Activated CD8-positive, alpha-beta memory T cell treated with anti-CD3 and anti-CD28 coated beads for 36 hours (primary cell): ENCODE measurements around the gene NMNAT3. TPM values are rescaled to one million over a fixed set of nuclear protein-coding genes. Genes with fewer than 3 reads are reported as not detected.

Source experiments
- CTCF ChIA-PET: fragments of 350-600 bp; sonication (Branson Sonifier 250); formaldehyde crosslinking; loops from one replicate; lab custom pipeline; 2021; ENCODE audit warnings: antibody characterized with exemption; lab: Charles Lee
- POLR2A ChIA-PET: fragments of 350-600 bp; sonication (Branson Sonifier 250); formaldehyde crosslinking; loops from one replicate; lab custom pipeline; 2021; ENCODE audit warnings: antibody characterized with exemption; lab: Charles Lee
- total RNA-seq, 2 experiments: library from RNA; stranded (reverse); gene quantifications; one replicate each; pipeline ENCODE4 v1.2.3, GENCODE V29; 2021

NMNAT3 gene
- total RNA-seq, 2 experiments from 2014 or later: 1.6 to 2.0 TPM

DNA sequence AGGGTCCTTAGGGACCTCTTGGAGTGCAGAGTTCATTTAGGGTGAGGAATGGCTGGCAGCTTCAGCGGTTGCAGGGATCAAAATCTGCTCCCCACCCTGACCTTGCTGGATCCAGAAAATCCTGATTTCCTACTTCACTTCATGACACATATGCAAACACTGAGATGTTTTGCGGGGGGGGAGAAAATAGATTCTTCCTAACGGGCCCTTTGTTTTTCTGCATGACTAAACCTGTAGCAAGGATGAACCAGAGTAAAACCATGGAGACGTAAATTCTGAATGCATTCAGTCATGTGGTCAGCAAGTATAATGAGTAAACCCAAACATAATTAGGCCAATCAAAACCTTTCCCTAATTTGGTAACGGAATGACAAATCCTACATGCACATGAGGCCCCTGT lies 118.2 kb downstream of the NMNAT3 start:
- CTCF ChIA-PET: no interaction called here
- POLR2A ChIA-PET: no interaction called here

DNA sequence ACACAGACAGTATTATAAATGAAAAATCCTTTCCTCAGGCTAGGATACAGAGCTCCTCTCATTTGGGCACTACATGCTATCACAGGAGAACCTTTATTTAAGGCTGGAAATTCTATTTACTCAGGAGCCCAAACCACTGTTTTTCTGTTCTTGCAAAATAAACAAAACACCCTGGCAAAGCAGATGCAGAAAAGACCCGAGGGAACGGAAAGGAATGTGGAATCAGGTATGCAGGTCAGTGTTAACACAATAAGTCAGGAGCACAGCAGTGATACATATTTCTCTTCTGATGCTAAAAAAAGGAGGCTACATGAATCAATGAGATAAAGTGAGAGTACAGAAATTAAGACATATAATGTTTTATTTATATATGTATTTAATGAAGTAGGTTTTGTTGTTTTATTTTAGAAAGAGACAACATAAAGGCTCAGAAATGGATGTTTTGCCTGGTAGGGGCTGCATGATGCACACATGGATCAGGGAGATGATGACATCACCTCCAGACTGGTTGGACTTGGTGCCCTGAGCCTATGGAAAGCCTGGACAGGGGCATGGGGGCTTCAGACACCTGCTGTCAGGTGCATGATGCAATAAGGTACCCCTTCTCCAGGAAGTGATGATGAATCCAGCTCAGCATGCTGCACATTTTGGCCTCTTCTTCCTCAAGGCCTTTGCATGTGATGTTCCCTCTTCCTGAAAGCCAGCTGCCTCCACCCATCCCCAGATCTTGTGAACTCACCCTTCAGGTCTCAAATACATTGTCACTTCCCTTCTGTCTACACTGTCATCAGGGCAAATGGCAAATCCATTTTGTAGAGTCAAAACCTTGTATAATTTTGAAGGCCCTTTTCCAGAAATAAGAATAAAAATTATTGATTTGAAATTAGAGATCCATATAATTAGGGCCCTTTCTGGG lies 119.2 kb downstream of the NMNAT3 start:
- POLR2A ChIA-PET: no interaction called here
- CTCF ChIA-PET: no interaction called here

DNA sequence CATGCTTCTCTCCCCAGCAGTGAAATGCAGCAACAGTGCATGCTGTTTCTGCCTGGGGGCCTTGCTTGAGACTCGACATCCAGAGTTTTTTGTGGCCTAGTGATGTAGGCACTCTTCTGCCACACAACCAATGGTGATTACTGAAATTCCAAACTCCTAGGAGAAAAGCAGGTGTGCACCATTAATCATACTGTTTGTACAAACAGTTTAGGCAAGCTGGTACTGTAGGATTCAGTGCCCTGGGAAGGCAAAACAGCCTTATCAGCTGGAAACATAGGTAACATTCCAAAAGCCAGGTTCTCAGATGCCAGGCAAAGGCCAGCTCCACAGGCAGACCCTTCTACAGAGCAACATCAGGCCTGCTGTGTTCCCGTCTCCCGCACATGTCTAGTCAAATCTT lies 120.7 kb downstream of the NMNAT3 start:
- POLR2A ChIA-PET: no interaction called here
- CTCF ChIA-PET: no interaction called here

DNA sequence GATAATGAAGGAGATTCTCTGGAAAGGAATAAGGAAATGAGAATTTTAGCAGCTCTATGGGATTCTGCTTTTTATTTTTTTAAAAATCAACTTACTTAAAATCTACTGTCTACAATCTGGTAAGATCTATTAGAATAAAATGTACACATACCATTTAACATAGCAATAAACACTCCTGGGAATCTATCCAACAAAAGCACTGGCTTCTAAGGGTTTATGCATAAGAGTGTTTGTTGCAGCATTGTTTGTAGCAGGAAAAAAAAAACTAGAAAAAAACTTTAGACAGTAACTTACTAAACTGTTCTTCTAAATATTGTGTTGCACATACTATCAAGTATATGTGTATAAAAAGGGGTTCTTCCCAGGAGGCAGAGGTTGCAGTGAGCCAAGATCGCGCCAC lies 122.5 kb downstream of the NMNAT3 start:
- ChIA-PET CTCF (no interaction called here), POLR2A (no interaction called here)

DNA sequence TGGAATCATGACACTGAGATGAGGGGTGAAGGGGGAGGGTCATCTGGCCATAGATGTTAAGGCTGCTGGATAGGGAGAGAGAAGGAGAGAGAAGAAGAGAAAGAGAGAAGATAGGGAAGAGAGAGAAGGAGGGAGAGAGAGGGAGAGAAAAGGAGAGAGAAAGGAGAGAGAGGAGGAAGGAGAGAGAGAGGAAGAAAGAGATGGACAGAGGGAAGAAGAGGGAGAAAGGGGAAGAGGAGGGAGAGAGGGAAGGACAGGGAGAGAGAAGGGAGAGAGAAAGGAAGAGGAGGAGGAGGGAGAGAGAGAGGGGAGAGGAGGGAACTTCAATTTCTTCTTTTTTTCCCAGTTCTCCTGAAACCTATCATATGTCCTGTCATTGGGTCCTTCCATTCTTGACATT lies 123.1 kb downstream of the NMNAT3 start:
- ChIA-PET CTCF (no interaction called here), POLR2A (no interaction called here)

DNA sequence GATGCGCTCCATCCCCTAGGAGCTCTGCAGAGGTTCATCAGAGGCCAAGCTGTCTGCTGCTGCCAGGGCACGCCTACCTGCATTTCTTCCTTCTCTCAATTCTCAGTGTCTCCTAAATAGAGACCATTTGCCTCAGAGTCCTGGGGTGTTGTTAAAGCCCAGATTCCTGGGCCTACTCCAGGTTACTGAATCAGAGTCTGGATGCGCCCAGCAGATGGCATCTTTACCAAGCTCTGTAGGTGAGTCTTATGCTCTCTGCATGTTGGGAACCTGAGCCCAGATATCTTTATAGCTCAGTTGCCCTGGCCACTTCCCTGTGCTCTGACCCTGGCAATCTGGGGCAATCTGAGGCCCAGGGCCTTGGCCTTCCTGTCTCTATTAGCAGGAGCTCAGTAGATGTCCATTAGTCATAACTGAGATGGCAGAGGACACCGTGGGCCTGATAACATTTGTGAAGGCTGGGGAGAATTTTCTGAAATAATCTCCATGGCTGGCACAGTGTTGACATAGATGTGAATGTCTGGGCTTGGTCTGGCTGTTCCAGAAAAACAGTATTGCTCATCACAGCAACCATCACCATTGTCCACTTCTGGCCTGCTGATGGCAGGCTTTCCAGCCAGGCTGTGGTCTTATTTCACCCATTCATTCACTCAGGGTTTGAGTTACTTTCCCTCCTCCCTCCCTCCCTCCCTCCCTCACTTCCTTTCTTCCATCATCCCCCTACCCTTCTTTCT lies 125.0 kb downstream of the NMNAT3 start:
- ChIA-PET CTCF (no interaction called here), POLR2A (no interaction called here)

DNA sequence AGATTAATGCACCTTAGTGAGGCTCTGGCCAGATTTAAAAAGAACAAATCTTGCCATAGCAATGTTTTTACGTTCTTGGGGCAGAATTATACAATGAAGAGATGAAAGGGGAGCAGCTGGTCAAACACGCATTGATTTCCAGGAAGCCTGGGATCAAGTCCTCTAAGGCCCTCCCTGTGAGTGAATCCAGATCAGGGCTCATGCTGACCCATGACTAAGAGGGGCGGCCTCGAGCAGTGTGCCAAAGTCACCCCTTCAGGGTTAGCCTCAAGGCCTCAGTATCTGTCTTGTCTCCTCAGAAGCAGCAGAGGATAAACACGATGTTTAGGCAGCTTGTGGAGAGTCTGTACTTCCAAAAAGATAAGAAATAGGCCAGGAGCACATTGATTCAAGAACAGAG lies 129.0 kb downstream of the NMNAT3 start:
- CTCF ChIA-PET: interaction anchor here (0.6 kb wide), 1 partner anchor 121 kb away, joined by 4 read pairs; no protein-coding TSS in a partner anchor
- POLR2A ChIA-PET: no interaction called here

DNA sequence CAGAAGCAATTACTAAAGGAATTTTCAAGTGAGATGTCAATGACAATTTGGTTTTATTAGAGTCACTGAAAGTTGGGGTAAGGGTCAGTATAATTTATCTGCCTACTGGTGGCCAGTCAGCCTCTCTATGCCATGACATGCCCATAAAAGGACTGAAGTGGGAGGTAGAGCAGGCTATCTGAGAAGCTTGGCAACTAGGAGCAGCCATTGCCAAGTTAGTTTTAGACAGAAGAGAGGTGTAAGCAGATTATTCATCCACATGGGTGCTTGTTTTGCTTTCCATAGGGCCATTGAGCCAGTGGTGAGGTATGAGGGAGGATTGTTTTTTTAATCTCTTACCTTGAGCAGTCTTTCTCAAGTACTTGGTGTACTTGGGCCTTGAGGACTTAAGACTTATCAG lies 130.1 kb downstream of the NMNAT3 start:
- CTCF ChIA-PET: no interaction called here
- POLR2A ChIA-PET: no interaction called here

DNA sequence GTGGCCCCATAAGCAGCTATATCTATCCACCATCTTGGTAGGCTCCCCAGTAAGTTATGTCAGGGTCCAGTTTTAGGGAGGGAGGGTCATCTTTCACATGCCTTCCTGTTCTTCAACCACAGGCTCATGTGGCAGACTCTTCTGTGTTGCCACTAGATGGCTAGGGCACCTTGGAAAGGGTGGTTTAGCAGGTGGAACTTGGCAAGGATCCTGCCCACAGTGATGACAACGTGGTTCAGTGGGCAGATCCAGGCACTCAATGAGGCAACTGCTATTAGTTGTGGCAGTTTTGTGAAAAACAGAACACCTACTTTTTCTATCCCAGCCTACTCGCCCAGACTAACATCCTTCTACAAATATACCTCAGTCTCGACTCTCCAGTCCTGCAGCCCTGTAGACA lies 131.0 kb downstream of the NMNAT3 start:
- ChIA-PET POLR2A (no interaction called here), CTCF (no interaction called here)

DNA sequence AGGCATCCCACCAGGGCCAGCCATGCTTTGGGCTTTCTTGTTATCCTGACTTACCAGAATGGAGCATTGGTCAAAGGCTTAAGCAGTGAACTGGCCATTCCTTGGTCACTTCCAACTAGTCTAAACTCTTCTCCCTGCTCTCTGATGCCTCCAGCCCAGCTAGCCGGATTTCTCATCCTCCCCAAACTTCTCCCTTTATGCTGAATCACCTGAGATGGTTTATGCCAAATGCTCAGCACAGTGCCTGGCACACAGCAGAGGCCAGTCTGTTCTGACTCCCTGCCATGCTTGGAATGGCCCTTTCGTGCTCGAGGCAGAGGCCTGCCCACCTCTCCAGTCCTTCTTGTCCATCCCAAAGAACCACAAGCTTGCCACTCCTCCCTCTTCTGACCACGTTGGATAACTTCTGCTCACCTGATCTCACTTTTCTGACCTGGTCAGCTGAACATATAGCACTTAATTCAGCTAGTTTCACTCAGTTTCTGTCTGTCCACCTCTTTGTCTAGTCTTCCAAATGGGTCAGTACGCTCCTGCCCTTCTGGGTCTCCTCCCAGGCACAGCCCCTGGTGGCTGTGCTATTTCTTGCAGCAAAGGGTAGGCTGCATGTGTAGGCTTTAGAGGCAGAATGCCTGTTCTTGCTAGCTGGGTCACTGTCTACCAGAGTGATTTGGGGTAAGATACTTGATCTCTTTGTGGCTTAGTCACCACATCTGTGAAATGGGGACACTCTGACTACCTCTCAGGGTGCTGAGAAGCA lies 136.1 kb downstream of the NMNAT3 start:
- ChIA-PET POLR2A (no interaction called here), CTCF (no interaction called here)

DNA sequence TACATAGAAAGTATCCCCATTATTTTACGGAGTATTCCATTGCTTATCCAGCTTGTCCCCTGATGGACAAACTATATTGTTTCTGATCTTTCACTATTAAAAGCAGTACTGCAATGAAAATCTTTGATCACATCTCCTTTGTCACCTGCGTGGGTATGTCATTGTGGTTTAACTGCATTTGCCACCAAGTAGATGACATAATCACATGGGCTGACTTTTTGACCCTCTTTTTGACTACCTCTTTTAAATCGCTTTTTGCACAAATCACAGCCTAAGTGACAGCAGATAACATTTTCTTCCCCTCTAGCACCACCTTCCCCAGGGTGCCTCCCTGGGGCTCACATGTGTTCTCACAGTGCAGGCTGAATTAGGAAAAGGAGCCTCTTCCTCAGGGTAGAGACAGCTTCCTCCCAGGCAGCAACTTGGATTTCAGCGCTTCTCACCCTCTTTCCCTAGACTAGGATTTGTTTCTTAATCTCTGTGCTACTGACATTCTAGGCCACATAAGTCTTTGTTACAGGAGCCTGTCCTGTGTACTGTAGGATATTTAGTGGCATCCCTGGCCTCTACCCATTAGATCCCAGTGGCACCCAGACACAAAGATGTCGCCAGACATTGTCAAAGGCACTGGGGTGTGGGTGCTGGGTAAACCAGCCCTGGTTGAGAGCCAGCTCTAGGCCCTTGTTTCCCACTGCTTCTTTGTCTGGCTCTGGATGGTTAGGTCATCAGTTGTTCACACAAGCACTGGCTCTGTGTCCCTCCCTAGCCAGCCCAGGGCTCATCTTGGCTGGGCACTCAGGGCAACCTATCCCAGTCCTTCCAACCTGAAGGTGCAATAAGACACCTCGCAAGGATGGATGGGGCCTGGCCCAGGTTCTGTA lies 136.9 kb downstream of the NMNAT3 start:
- POLR2A ChIA-PET: no interaction called here
- CTCF ChIA-PET: no interaction called here

DNA sequence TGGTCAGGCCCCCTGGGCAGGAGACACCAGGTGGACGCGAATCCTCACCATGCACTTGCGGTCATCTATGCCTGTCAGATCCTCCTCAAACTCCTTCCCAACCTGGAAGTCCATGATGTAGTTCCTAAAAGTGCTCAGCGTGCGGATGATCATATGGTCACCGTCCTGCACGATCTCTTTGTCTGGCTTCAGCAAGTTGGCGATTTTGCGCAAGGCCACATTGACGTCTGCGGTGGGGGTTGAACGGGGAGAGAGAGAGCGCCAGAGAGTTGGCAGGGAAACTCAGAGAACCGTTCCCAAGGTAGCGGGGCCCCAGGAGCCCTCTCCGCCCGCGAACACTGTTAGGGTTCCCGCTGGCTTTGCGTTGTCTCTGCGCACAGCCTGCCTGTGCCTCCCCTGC lies 139.0 kb downstream of the NMNAT3 start:
- POLR2A ChIA-PET: no interaction called here
- CTCF ChIA-PET: no interaction called here

DNA sequence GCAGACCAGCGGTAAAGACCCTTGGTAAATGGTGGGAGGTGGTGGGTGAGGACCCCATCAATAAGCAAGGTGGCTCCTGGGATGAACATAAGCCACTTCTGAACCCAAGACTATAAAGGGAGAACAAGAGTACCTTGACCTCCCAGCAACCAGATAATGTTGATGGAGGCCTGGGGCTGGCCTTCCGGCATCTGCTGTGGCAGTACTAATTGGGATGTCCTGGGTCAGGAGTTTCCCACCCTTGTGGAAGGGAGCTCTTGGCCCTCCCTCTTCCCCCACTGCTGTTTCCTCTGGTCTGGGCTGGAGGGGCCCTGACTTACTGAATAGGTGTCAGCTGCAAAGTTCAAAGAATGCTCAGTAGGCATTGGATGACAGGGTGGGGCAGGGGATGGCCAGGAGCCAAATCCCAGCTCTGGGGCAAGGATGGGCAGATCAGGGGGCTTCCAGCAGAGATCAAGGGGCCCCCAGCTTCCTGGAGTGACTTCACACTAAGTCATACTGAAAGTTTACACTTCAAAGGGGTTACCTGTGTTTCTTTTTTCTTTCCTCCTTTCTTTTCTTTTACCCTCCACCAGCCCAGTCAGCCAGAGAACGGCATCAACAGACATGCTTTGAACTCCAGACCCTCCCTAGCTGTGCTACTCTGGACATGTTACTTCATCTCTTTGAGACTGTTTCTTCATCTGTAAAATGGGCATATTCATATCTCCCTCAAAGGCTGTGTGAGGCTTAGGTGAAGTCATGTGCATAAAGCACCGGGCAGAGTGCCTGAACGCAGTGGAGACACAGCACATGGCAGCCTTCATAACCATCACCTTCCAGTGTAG lies 139.8 kb downstream of the NMNAT3 start:
- ChIA-PET POLR2A (no interaction called here), CTCF (no interaction called here)

DNA sequence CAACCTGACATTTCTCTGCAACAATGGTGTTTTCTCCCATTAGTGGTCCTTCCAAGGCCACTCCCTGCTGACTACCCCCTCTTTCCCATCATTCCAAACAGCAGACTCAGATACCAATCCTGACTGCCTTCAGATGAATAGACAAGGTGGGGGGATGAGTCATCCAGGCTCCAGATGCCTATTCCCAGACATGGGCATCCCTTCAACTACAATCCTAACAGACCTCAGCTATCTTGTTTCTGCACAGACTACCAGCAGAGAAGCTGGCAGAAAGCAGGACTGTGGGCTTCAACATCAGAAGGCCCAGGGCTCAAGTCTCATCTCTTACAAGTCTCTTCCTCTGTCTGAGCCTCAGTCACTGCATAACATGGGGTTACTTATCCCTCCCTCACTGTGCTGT lies 140.4 kb downstream of the NMNAT3 start:
- ChIA-PET CTCF (no interaction called here), POLR2A (no interaction called here)

DNA sequence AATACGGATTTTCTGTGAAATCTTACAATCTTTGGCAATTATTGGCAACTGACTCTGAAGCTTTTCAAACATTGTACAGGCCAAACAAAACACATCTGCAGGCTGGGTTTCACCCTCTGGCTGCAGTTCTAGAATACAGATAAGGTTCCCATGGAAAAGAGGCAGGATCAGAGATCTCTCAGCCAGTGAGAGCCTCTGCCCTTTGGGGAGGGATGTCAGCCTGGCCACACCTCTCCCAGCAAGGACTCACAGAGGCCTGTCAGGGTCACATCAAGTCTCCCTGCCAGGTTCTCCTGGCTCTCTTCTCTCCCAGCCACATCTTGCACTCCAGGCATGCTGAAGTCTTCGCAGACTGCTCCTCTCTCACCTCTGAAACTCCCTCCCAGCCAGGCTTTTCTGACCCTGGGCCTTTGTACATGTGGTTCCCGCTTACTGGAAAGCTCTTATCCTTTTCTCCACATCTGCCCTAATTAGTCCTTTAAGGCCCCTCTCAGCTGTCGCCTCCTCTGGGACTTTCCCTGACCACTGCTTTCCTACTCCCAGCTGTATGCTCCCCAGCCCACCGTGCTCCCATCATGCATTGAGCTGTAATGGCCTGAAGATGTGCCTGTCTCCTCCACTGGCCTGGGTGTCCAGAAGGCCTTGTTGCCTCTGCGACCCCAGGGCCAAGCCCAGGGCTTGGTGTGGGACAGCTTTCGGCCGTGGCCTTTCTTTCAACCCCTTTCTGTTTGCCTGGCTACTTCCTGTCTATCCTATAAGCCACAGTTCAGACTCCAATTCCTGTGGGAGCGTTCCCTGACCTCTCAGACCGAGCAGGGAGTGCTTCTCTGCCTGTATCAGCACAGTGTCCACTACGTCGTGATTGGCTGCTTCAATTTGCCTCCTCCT lies 142.5 kb downstream of the NMNAT3 start:
- POLR2A ChIA-PET: no interaction called here
- CTCF ChIA-PET: no interaction called here

DNA sequence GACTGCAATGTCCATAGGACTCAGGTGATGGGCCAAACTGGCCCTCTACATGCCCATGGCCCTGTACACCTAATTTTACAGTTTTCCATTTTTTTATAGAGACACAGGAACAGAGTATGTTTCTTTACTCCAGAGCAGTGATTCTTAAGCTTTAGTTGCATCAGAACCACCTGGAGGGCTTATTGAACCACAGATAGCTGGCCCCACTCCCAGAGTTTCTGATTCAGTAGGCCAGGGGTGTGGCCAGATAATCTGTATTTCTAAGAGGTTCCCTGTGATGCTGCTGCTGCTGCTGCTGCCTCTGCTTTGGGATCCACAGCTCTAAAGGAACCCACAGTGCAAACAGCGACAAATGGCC lies 143.3 kb downstream of the NMNAT3 start:
- POLR2A ChIA-PET: no interaction called here

DNA sequence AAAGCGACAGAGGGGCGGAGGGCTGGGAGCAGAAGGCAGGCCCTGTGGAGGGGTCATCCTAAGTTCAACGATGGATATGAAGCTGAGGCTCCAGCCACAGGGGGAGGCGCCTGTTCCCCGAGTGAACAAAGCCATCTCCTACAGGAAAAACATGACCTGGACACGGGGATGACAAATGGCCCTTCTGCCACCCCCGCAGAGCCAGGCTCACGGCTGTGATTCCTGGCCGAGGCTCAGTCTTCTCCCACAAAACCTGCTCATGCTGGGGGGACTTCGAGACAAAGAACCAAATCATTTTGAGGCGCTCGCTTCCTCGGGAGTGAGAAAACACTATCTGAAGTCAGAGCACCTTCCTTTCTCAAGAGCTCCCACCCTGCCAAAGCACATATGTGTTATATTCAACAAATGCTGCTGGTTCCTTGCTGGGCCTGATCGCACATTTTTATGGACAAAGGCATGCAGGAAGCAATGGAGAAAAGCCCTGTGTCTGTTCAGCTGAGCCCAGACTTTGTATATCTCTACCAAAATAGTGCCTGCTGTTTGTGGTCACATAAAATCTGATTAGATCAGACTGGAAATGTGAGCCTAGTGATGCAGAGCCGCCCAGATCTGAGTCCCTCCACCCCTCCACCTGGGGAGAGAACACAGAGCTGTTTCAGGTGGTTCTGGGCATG lies 143.9 kb downstream of the NMNAT3 start:
- CTCF ChIA-PET: no interaction called here
- POLR2A ChIA-PET: no interaction called here

More for the DNA sequence above, 143.3 kb downstream of the NMNAT3 start:
- CTCF ChIA-PET: no interaction called here
